HepG2 (cell line): ENCODE measurements around the gene NAPB. TPM values are rescaled to one million over a fixed set of nuclear protein-coding genes. Genes with fewer than 3 reads are reported as not detected.
A peak's percentile ranks its signal among the peaks of the same experiment; 100 is the strongest.

Experiments
- CBX1 ChIP-seq: IDR thresholded peaks from one replicate; pipeline ENCODE4 v1.6.1; 2016; ENCODE audit warnings: antibody characterized with exemption, low read depth
- CEBPB ChIP-seq: IDR thresholded peaks from 2 replicates; pipeline ENCODE4 v1.6.1; 2011; ENCODE audit warnings: low read depth, low read length, improper control_type of control experiment, borderline replicate concordance
- CEBPZ ChIP-seq: IDR thresholded peaks from 2 replicates; pipeline ENCODE4 v1.6.1; 2012; ENCODE audit warnings: low read length, improper control_type of control experiment
- MEIS2 ChIP-seq: sonication (generic); formaldehyde crosslinking; IDR thresholded peaks from 2 replicates; pipeline ENCODE4 v1.9.0; 2021; ENCODE audit warnings: mild to moderate bottlenecking, missing genetic modification reagents
- MIER3 ChIP-seq: IDR thresholded peaks from 2 replicates; pipeline ENCODE4 v1.6.1; 2016; ENCODE audit warnings: missing compliant biosample characterization, borderline replicate concordance
- MLLT10 ChIP-seq: sonication (generic); formaldehyde crosslinking; IDR thresholded peaks from 2 replicates; pipeline ENCODE4 v1.4.0; 2020; ENCODE audit warnings: missing genetic modification reagents
- PBX3 ChIP-seq: sonication (generic); formaldehyde crosslinking; IDR thresholded peaks from 2 replicates; pipeline ENCODE4 v1.8.1; 2023; ENCODE audit warnings: missing genetic modification reagents, inconsistent platforms, borderline replicate concordance
- RNF2 ChIP-seq: fragments of 450-650 bp; conservative IDR thresholded peaks from 2 replicates; pipeline ENCODE4 v1.6.1; 2016; ENCODE audit warnings: low read depth
- SAP130 ChIP-seq: IDR thresholded peaks from 2 replicates; pipeline ENCODE4 v1.6.1; 2016; ENCODE audit warnings: low read depth
- SMYD3 ChIP-seq: sonication (generic); formaldehyde crosslinking; IDR thresholded peaks from 2 replicates; pipeline ENCODE4 v1.8.1; 2023; ENCODE audit warnings: mild to moderate bottlenecking, missing genetic modification reagents
- TAF15 ChIP-seq: fragments of 200-400 bp; formaldehyde crosslinking; IDR thresholded peaks from one replicate; pipeline ENCODE4 v1.6.1; 2018; ENCODE audit warnings: mild to moderate bottlenecking, low read depth, low read length; ENCODE audit not compliant: poor library complexity, severe bottlenecking
- TIGD3 ChIP-seq: sonication (generic); formaldehyde crosslinking; IDR thresholded peaks from 2 replicates; pipeline ENCODE4 v1.5.1; 2020; ENCODE audit warnings: mild to moderate bottlenecking, missing genetic modification reagents, borderline replicate concordance
- ZNF20 ChIP-seq: sonication (generic); formaldehyde crosslinking; IDR thresholded peaks from 2 replicates; pipeline ENCODE4 v1.4.0; 2020; ENCODE audit warnings: mild to moderate bottlenecking, moderate library complexity, missing genetic modification reagents
- ZNF580 ChIP-seq: IDR thresholded peaks from 2 replicates; pipeline ENCODE4 v1.6.1; 2016; ENCODE audit warnings: low read depth, borderline replicate concordance
- ZNF672 ChIP-seq: sonication (generic); formaldehyde crosslinking; IDR thresholded peaks from 2 replicates; pipeline ENCODE4 v1.8.1; 2022; ENCODE audit warnings: missing genetic modification reagents
- ZNF710 ChIP-seq: sonication (generic); formaldehyde crosslinking; IDR thresholded peaks from 2 replicates; pipeline ENCODE4 v1.5.0; 2020; ENCODE audit warnings: mild to moderate bottlenecking, missing genetic modification reagents, borderline replicate concordance
- ZSCAN29 ChIP-seq: sonication (generic); formaldehyde crosslinking; conservative IDR thresholded peaks from 2 replicates; pipeline ENCODE4 v1.4.0; 2020; ENCODE audit warnings: mild to moderate bottlenecking, missing genetic modification reagents
- ZUFSP ChIP-seq: sonication (generic); formaldehyde crosslinking; IDR thresholded peaks from 2 replicates; pipeline ENCODE4 v1.9.0; 2021; ENCODE audit warnings: missing genetic modification reagents, mild to moderate bottlenecking, borderline replicate concordance
- polyA plus RNA-seq, 8 experiments: library from polyadenylated mRNA; depleted of rRNA in 3 of 8; stranded (reverse) in 7 of 8; unstranded in 1 of 8; fragments of >200 nt; fragmentation: Illumina TruSeq in 4 of 8; extraction: Trizol in 4 of 8; gene quantifications; 2 replicates each; pipeline versions ENCODE4 v1.2.1 to v1.2.3, GENCODE V29; 2011 to 2016; ENCODE audit warnings: low read depth in 4 of 8, missing spikeins in 1 of 8, mixed read lengths in 1 of 8; ENCODE audit not compliant: insufficient read depth in 1 of 8
- total RNA-seq, 5 experiments: library from RNA; depleted of rRNA; stranded (reverse); fragments of >200 nt; fragmentation: Illumina TruSeq; extraction: Trizol; gene quantifications; 2 replicates each; pipeline ENCODE4 v1.2.3, GENCODE V29; 2016; ENCODE audit warnings: low read depth in 1 of 5

The NAPB gene
- total and polyA plus RNA-seq, 2 of the 13 experiments (the other 11 are each of a cell fraction or from before 2014, with no cell fraction given) = 15.2 to 16.1 TPM

- TF ChIP-seq ZNF672 (CRISPR knock-in tag) (no peak), ZNF580 (peak; percentile 35; the same call in 1 of the 2 replicates), TAF15 (no peak), RNF2 (no peak), ZSCAN29 (CRISPR knock-in tag) (no peak), CEBPZ (no peak), MLLT10 (CRISPR knock-in tag) (no peak), CBX1 (peak; percentile 80), SAP130 (CRISPR knock-in tag) (peak; percentile 94), MIER3 (peak; percentile 91; the same call in 1 of the 2 replicates), CEBPB (no peak), SMYD3 (CRISPR knock-in tag) (0 out of 2 replicates have a peak, but pooled peaks have one; percentile 51), ZUFSP (no peak), ZNF20 (no peak), TIGD3 (CRISPR knock-in tag) (no peak), MEIS2 (CRISPR knock-in tag) (peak; percentile 86), ZNF710 (no peak), PBX3 (CRISPR knock-in tag) (peak; percentile 25; the same call in 1 of the 2 replicates)
Observed at GRCh38 chr20:23420943-23421931, at the start of gene NAPB (continued).
